HK-2 (cell line): Measurements from ENCODE around the gene CLEC9A.

ENCODE experiments used
- DNase-seq: peaks from one replicate; pipeline ENCODE4 v3.0.0-alpha.2; 2018; ENCODE audit not compliant: unreplicated experiment

Gene CLEC9A

DNA sequence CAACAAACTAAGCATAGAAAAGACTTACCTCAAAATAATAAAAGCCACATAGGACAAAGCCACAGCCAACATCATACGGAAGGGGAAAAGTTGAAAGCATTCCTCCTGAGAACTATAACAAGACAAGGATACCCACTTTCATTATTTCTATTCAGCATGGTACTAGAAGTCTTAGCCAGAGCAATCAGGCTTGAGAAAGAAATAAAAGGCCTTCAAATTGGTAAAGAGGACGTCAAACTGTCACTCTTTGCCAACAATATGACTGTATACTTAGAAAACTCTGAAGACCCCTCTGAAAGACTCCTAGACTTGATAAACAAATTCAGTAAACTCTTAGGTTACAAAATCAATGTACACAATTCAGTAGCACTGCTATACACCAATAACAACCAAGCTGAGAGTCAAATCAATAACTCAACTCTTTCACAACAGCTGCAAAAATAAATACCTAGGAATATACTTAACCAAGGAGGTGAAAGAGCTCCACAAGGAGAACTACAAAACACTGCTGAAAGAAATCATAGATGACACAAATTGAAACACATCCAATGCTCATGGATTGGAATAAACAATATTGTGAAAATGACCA is 79.9 kb downstream of the CLEC9A start:
- DNase-seq: no peak

DNA sequence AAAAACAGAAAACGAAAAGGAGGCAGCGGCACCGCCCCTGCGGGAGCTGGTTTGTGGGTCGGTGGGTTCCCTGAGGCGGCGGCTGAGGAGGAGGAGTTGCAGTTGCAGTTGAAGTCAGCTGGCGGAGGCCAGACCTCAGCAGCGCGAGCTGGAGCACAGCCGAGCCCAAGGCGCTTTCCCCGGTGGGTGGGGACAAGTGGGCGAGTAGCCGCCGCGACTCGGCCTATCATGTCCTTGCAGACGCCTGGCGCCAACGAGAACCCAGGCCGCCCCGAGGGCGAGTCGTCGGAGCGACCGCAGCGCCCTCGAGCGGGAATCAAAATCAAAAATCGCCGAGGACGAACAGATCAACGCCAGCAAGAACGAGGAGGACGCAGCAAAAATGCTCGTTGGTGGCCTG is 81.0 kb downstream of the CLEC9A start:
- no peak for DNase-seq

GRCh38 chr12:10113075-10113474 is 82.6 kb downstream of the CLEC9A start:
- DNase-seq: no peak

GRCh38 chr12:10113920-10114319 is 83.4 kb downstream of the CLEC9A start:
- DNase-seq: no peak

DNA sequence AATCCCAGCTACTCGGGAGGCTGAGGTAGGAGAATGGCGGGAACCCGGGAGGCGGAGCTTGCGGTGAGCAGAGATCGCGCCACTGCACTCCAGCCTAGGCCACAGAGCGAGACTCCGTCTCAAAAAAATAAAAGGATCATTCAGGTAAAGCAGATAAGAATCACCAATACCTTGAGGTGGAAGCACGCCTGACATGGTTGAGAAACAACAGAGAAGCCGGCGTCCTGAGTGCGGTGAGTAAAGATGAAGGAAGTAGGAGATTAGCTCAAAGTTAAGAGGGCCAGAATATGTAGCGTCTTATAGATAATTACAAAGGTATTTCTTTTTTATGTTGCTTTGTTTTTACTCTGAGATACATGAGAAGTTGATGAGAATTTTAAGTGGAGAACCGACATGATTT is 84.8 kb downstream of the CLEC9A start:
- DNase-seq: no peak
